H1 (cell line): Measurements from ENCODE around the gene COL21A1. TPM values are rescaled to one million over a fixed set of nuclear protein-coding genes. Genes with fewer than 3 reads are reported as not detected.

ENCODE experiments used
- CTCF ChIA-PET: fragments of 300-600 bp; sonication (Branson Sonifier 250); formaldehyde crosslinking; loops from one replicate; lab custom pipeline; 2021; ENCODE audit not compliant: partially characterized antibody; lab: Charles Lee
- POLR2A ChIA-PET: fragments of 300-600 bp; sonication (Branson Sonifier 250); formaldehyde crosslinking; loops from one replicate; lab custom pipeline; 2021; ENCODE audit warnings: inconsistent platforms; ENCODE audit not compliant: partially characterized antibody; lab: Charles Lee
- DNase-seq, 2 experiments: peaks; one replicate each; pipeline versions ENCODE4 v3.0.0 to v3.0.0-alpha.2; 2010 to 2022; ENCODE audit warnings: low spot score in 2 of 2, low read depth in 1 of 2, mixed read lengths in 1 of 2
- FAIRE-seq: peaks from 2 replicates; lab custom pipeline; 2011; peaks lifted over from hg19 to GRCh38; lab: Jason Lieb, UNC
- H2AFZ ChIP-seq: 2 replicates; pipeline ENCODE4 v1.8.1; 2012; ENCODE audit warnings: low read length, inconsistent platforms
- H2AK5ac ChIP-seq: 2 replicates; pipeline ENCODE4 v1.6.1; 2013; ENCODE audit warnings: low read depth, low read length
- H2BK120ac ChIP-seq: replicated peaks from 2 replicates; pipeline ENCODE3; 2013; ENCODE audit warnings: low read depth, low read length, inconsistent platforms
- H2BK12ac ChIP-seq: 2 replicates; pipeline ENCODE4 v1.6.1; 2013; ENCODE audit warnings: low read depth, low read length
- H2BK15ac ChIP-seq: 2 replicates; pipeline ENCODE4 v1.6.1; 2013; ENCODE audit warnings: low read length
- H2BK20ac ChIP-seq: 2 replicates; pipeline ENCODE4 v1.6.1; 2013; ENCODE audit warnings: low read length
- H2BK5ac ChIP-seq: 2 replicates; pipeline ENCODE4 v1.6.1; 2013; ENCODE audit warnings: low read depth, low read length
- H3K14ac ChIP-seq: 2 replicates; pipeline ENCODE4 v1.6.1; 2013; ENCODE audit warnings: inconsistent platforms; ENCODE audit not compliant: insufficient read length
- H3K18ac ChIP-seq: 2 replicates; pipeline ENCODE4 v1.6.1; 2013; ENCODE audit warnings: low read length; ENCODE audit errors: extremely low read depth
- H3K23ac ChIP-seq: 2 replicates; pipeline ENCODE4 v1.6.1; 2013; ENCODE audit warnings: inconsistent platforms; ENCODE audit not compliant: insufficient read length
- H3K23me2 ChIP-seq: 2 replicates; pipeline ENCODE4 v1.6.1; 2013; ENCODE audit warnings: low read depth, low read length
- H3K27ac ChIP-seq: 2 replicates; pipeline ENCODE4 v1.6.1; 2011; ENCODE audit warnings: low read depth, low read length, inconsistent platforms
- H3K27me3 ChIP-seq, 4 experiments: replicated peaks in 1 of 4; 1 replicate in 1 of 4; 2 replicates in 3 of 4; pipeline versions ENCODE4 v1.6.1 to v1.8.1; 2011 to 2013; ENCODE audit warnings: low read length in 3 of 4, mild to moderate bottlenecking in 3 of 4, inconsistent platforms in 2 of 4, mixed read lengths in 2 of 4, moderate library complexity in 1 of 4; ENCODE audit not compliant: control insufficient read depth in 3 of 4, insufficient read depth in 3 of 4; ENCODE audit errors: extremely low read depth in 1 of 4
- H3K36me3 ChIP-seq, 4 experiments: 2 replicates each; pipeline versions ENCODE4 v1.6.1 to v1.8.1; 2011 to 2013; ENCODE audit warnings: mild to moderate bottlenecking in 4 of 4, low read length in 3 of 4, moderate library complexity in 2 of 4, control low read depth in 1 of 4, inconsistent platforms in 1 of 4; ENCODE audit not compliant: insufficient read depth in 4 of 4, control insufficient read depth in 2 of 4
- H3K4ac ChIP-seq: replicated peaks from 2 replicates; pipeline ENCODE3; 2013; ENCODE audit warnings: low read length, low read depth, mixed read lengths, inconsistent platforms; ENCODE audit not compliant: insufficient read length
- H3K4me1 ChIP-seq, 4 experiments: replicated peaks in 1 of 4; 1 replicate in 1 of 4; 2 replicates in 3 of 4; pipeline versions ENCODE4 v1.6.1 to v1.8.1; 2011 to 2013; ENCODE audit warnings: low read length in 3 of 4, inconsistent platforms in 2 of 4, mixed read lengths in 1 of 4; ENCODE audit not compliant: insufficient read depth in 4 of 4, control insufficient read depth in 3 of 4
- H3K4me2 ChIP-seq, 2 experiments: 2 replicates each; pipeline versions ENCODE4 v1.6.1 to v1.8.1; 2011 to 2013; ENCODE audit warnings: low read depth in 2 of 2, low read length in 2 of 2, control low read depth in 1 of 2, inconsistent platforms in 1 of 2, mild to moderate bottlenecking in 1 of 2; ENCODE audit not compliant: insufficient read depth in 1 of 2
- H3K4me3 ChIP-seq, 4 experiments: fragments of 200-600, 300-600 bp in 1 of 4; sonication (generic), shearing (Covaris generic), sonication (Bioruptor Twin) in 1 of 4; 2 replicates each; pipeline versions ENCODE4 v1.5.1 to v1.8.1; 2011 to 2016; ENCODE audit warnings: low read length in 4 of 4, low read depth in 3 of 4, control low read depth in 2 of 4, inconsistent platforms in 2 of 4, mild to moderate bottlenecking in 2 of 4, mixed read lengths in 1 of 4, moderate library complexity in 1 of 4; ENCODE audit not compliant: insufficient read depth in 2 of 4; ENCODE audit errors: extremely low read depth in 1 of 4
- H3K56ac ChIP-seq: replicated peaks from 2 replicates; pipeline ENCODE3; 2013; ENCODE audit warnings: low read depth, mild to moderate bottlenecking, mixed read lengths, low read length, inconsistent platforms; ENCODE audit not compliant: insufficient read length
- H3K79me1 ChIP-seq: 2 replicates; pipeline ENCODE4 v1.6.1; 2013; ENCODE audit warnings: low read depth, low read length, control low read depth
- H3K79me2 ChIP-seq, 2 experiments: 2 replicates each; pipeline versions ENCODE4 v1.6.1 to v1.8.1; 2012 to 2013; ENCODE audit warnings: low read length in 2 of 2, mild to moderate bottlenecking in 2 of 2, inconsistent platforms in 1 of 2; ENCODE audit not compliant: insufficient read depth in 2 of 2, control insufficient read depth in 1 of 2
- H3K9ac ChIP-seq, 4 experiments: replicated peaks in 1 of 4; 1 replicate in 1 of 4; 2 replicates in 3 of 4; pipeline versions ENCODE4 v1.6.1 to v1.8.1; 2011 to 2013; ENCODE audit warnings: low read depth in 3 of 4, low read length in 3 of 4, control low read depth in 2 of 4, mild to moderate bottlenecking in 2 of 4, moderate library complexity in 2 of 4, inconsistent platforms in 1 of 4; ENCODE audit errors: extremely low read depth in 1 of 4
- H3K9me3 ChIP-seq, 2 experiments: 2 replicates each; pipeline versions ENCODE4 v1.6.1 to v1.8.1; 2012 to 2013; ENCODE audit warnings: mild to moderate bottlenecking in 2 of 2, moderate library complexity in 2 of 2, control low read depth in 1 of 2, inconsistent platforms in 1 of 2, low read depth in 1 of 2, low read length in 1 of 2, mixed read lengths in 1 of 2; ENCODE audit not compliant: insufficient read depth in 2 of 2
- H4K20me1 ChIP-seq, 2 experiments: replicated peaks in 1 of 2; 2 replicates each; pipeline versions ENCODE3 to v1.8.1; 2011 to 2013; ENCODE audit warnings: inconsistent platforms in 2 of 2, low read length in 2 of 2, mild to moderate bottlenecking in 1 of 2; ENCODE audit not compliant: insufficient read depth in 2 of 2, control insufficient read depth in 1 of 2
- H4K5ac ChIP-seq: 2 replicates; pipeline ENCODE4 v1.6.1; 2013; ENCODE audit warnings: low read length, low read depth, mixed read lengths, inconsistent platforms; ENCODE audit not compliant: insufficient read length
- H4K8ac ChIP-seq: 2 replicates; pipeline ENCODE4 v1.8.0; 2013; ENCODE audit warnings: mild to moderate bottlenecking, moderate library complexity, low read length, inconsistent platforms; ENCODE audit not compliant: insufficient read depth; ENCODE audit errors: extremely low read depth
- H4K91ac ChIP-seq: replicated peaks from 2 replicates; pipeline ENCODE3; 2013; ENCODE audit warnings: low read length, mixed read lengths, inconsistent platforms; ENCODE audit not compliant: insufficient read length
- BACH1 ChIP-seq: IDR thresholded peaks from 2 replicates; pipeline ENCODE4 v1.6.1; 2012; ENCODE audit warnings: low read length, improper control_type of control experiment
- CBX5 ChIP-seq: fragments of 300-800, 300-1000 bp; sonication (generic); IDR thresholded peaks from 2 replicates; pipeline ENCODE4 v1.7.1; 2016; ENCODE audit warnings: antibody characterized with exemption, low read length, low read depth
- CTBP2 ChIP-seq: IDR thresholded peaks from 2 replicates; pipeline ENCODE4 v1.7.0; 2011; ENCODE audit warnings: borderline replicate concordance, mild to moderate bottlenecking, moderate library complexity, mixed read lengths, low read length; ENCODE audit not compliant: insufficient read depth, insufficient read length
- EP300 ChIP-seq, 2 experiments: IDR thresholded peaks; 1 replicate in 1 of 2; 2 replicates in 1 of 2; pipeline ENCODE4 v1.6.1; 2011 to 2012; ENCODE audit warnings: low read depth in 2 of 2, low read length in 2 of 2, mild to moderate bottlenecking in 2 of 2, borderline replicate concordance in 1 of 2, inconsistent platforms in 1 of 2, moderate library complexity in 1 of 2
- GTF2F1 ChIP-seq: IDR thresholded peaks from 2 replicates; pipeline ENCODE4 v1.6.1; 2012; ENCODE audit warnings: low read depth, low read length, improper control_type of control experiment, borderline replicate concordance
- HDAC2 ChIP-seq, 2 experiments: fragments of 300-600 bp in 1 of 2; sonication (generic) in 1 of 2; IDR thresholded peaks; 2 replicates each; pipeline ENCODE4 v1.6.1; 2011 to 2012; ENCODE audit warnings: low read depth in 2 of 2, low read length in 2 of 2, mild to moderate bottlenecking in 2 of 2, moderate library complexity in 2 of 2, borderline replicate concordance in 1 of 2, inconsistent platforms in 1 of 2
- KDM4A ChIP-seq: IDR thresholded peaks from one replicate; pipeline ENCODE4 v1.7.1; 2012; ENCODE audit warnings: low read depth, mild to moderate bottlenecking, moderate library complexity, low read length, inconsistent platforms; ENCODE audit not compliant: severe bottlenecking
- TEAD4 ChIP-seq: IDR thresholded peaks from 2 replicates; pipeline ENCODE4 v1.6.1; 2012; ENCODE audit warnings: low read depth, low read length, inconsistent platforms, mixed read lengths
- YY1 ChIP-seq: IDR thresholded peaks from 2 replicates; pipeline ENCODE4 v1.6.1; 2011; ENCODE audit warnings: low read depth, mild to moderate bottlenecking, low read length
- WGBS, 2 experiments: shearing (Covaris generic) in 1 of 2; methylation state at CpG; one replicate each; pipeline versions ENCODE4 v1.1.6 to v1.1.7; 2013 to 2015; ENCODE audit warnings: low lambda C conversion rate in 2 of 2, mixed read lengths in 2 of 2, inconsistent platforms in 1 of 2, low coverage in 1 of 2, missing lambda C conversion rate in 1 of 2; ENCODE audit not compliant: insufficient replicate concordance in 2 of 2, insufficient coverage in 1 of 2, insufficient read length in 1 of 2; ENCODE audit errors: extremely low coverage in 1 of 2, missing lambda C conversion rate in 1 of 2; 5-methylcytosine and 5-hydroxymethylcytosine counted together
- polyA plus RNA-seq, 7 experiments: library from polyadenylated mRNA; depleted of rRNA in 3 of 7; stranded (reverse) in 5 of 7; unstranded in 2 of 7; fragments of >200 nt in 5 of 7; fragments of 200-250 nt in 2 of 7; gene quantifications; 1 replicate in 5 of 7; 2 replicates in 1 of 7; 4 replicates in 1 of 7; pipeline versions ENCODE4 v1.2.1 to v1.2.3, GENCODE V29; 2011 to 2013; ENCODE audit warnings: missing spikeins in 2 of 7, mixed read lengths in 2 of 7
- total RNA-seq: library from RNA; stranded (reverse); fragmentation: NEBNext Ultra II Directional; extraction: Animal tissue kit (Norgen Biotek cat#: 25700); gene quantifications from 2 replicates; pipeline ENCODE4 v1.2.1, GENCODE V29; 2021

Gene COL21A1
- total and polyA plus RNA-seq, 2 of the 8 experiments (the other 6 are each of a cell fraction or from before 2014, with no cell fraction given): 1.6 to 3.4 TPM

- Histone ChIP-seq H3K79me2 (no peaks in the 10 kb centered on the region), H3K27me3 (no peaks in the 10 kb centered on the region), H2BK20ac (no peak overlapping the region), H2AK5ac (no peak overlapping the region), H2BK120ac (peak overlapping the region; percentile 60), H2BK12ac (no peak overlapping the region), H3K27ac (no peak overlapping the region), H3K4me2 (no peak overlapping the region), H3K36me3 (no peaks in the 10 kb centered on the region), H2AFZ (peak overlapping the region; percentile 89; the same call in 1 of the 2 replicates), H4K20me1 (no peaks in the 10 kb centered on the region), H3K79me1 (no peaks in the 10 kb centered on the region), H3K4ac (no peak overlapping the region), H4K5ac (no peak overlapping the region), H3K4me3 (no peak overlapping the region), H3K23me2 (no peaks in the 10 kb centered on the region), H4K8ac (no peak overlapping the region), H2BK5ac (no peak overlapping the region), H3K18ac (no peak overlapping the region), H2BK15ac (no peak overlapping the region), H3K9ac (no peak overlapping the region), H3K14ac (no peak overlapping the region), H3K9me3 (no peaks in the 10 kb centered on the region), H3K23ac (no peak overlapping the region), H4K91ac (no peak overlapping the region), H3K4me1 (peaks cover 0 to 3% (median 2%) of the 10 kb centered on the region in 4 experiments; a peak in 3 of 7 replicates), H3K56ac (no peak overlapping the region)
- FAIRE-seq (no peak), DNase-seq (no peak)
- ChIA-PET CTCF (interaction anchor here (0.8 to 5.2 kb wide), 20 partner anchors 16 to 1015 kb away, joined by 3 to 36 read pairs (median 4); no protein-coding TSS in a partner anchor), POLR2A (interaction anchor here (1.2 kb wide), 1 partner anchor 315 kb away, joined by 3 read pairs; no protein-coding TSS in a partner anchor)
- WGBS, 2 experiments: 75% methylated on average over 7 of the region's 7 CpGs; no CpG with 5 or more reads in 1 of the 2 experiments
- no peak for TF ChIP-seq TEAD4
- TF ChIP-seq YY1: no peak
- no peak for TF ChIP-seq HDAC2 (IDR thresholded peaks at IDR 0.05; ENCODE audit: borderline replicate concordance in 1 of 2, low read depth in 2 of 2, low read length in 2 of 2)
- TF ChIP-seq CTBP2: no peak
- no peak for TF ChIP-seq KDM4A
- TF ChIP-seq BACH1: no peak
- TF ChIP-seq EP300 (IDR thresholded peaks at IDR 0.05; ENCODE audit: borderline replicate concordance in 1 of 2, low read depth in 2 of 2, low read length in 2 of 2): no peak
- no peak for TF ChIP-seq GTF2F1
- no peak for TF ChIP-seq CBX5
These were observed 44.0 kb upstream of the COL21A1 start for GRCh38 chr6:56291302-56291917.
